SIG-M5 treated with dmso at 0.1 percent for 504 hours (cell line): Measurements from ENCODE around the gene GNAL.
A peak's percentile ranks its signal among the peaks of the same experiment; 100 is the strongest.
"Not testable (repeated sequence)": the region's sequence is repeated elsewhere in the genome, so short reads cannot be mapped to it uniquely, and the experiment has no call there.

Experiments
- DNase-seq: peaks from one replicate; lab custom pipeline; 2025; ENCODE audit not compliant: unreplicated experiment; lab: John Stamatoyannopoulos, UW

Gene GNAL

GRCh38 chr18:11845654-11846053 is 156.6 kb downstream of the GNAL start:
- no peak for DNase-seq

- no peak for DNase-seq
Observed at GRCh38 chr18:11847811-11848210, 158.7 kb downstream of the GNAL start.

GRCh38 chr18:11849279-11849678 is 160.2 kb downstream of the GNAL start:
- DNase-seq: no peak

- peak; percentile 62 for DNase-seq
Observed at GRCh38 chr18:11849841-11850634, 161.0 kb downstream of the GNAL start.

GRCh38 chr18:11850821-11851145 is 161.7 kb downstream of the GNAL start:
- DNase-seq: peak; percentile 19

- peak; percentile 95 for DNase-seq
Observed at GRCh38 chr18:11851146-11851805, 162.2 kb downstream of the GNAL start, which contains the start of gene CHMP1B. CHMP1B (plus strand) TSS chr18:11851413; CDS start chr18:11851512, 99 bp downstream.

- peak; percentile 48 for DNase-seq
Observed at GRCh38 chr18:11851806-11852337, 162.8 kb downstream of the GNAL start.

- DNase-seq: not testable (repeated sequence)
Observed at GRCh38 chr18:11854554-11854953, 165.5 kb downstream of the GNAL start.

- DNase-seq: no peak
Observed at GRCh38 chr18:11857177-11857887, 168.3 kb downstream of the GNAL start.

GRCh38 chr18:11859282-11859830 is 170.3 kb downstream of the GNAL start:
- no peak for DNase-seq

GRCh38 chr18:11859903-11860407 is 170.9 kb downstream of the GNAL start:
- no peak for DNase-seq

- no peak for DNase-seq
Observed at GRCh38 chr18:11860594-11861450, 171.8 kb downstream of the GNAL start.

- DNase-seq: no peak
Observed at GRCh38 chr18:11861583-11862288, 172.7 kb downstream of the GNAL start.

GRCh38 chr18:11862468-11863137 is 173.5 kb downstream of the GNAL start:
- no peak for DNase-seq

- no peak for DNase-seq
Observed at GRCh38 chr18:11864471-11864870, 175.4 kb downstream of the GNAL start.

- DNase-seq: no peak
Observed at GRCh38 chr18:11865071-11865470, 176.0 kb downstream of the GNAL start.

GRCh38 chr18:11866329-11866728 is 177.3 kb downstream of the GNAL start:
- DNase-seq: no peak

GRCh38 chr18:11866764-11867163 is 177.7 kb downstream of the GNAL start:
- no peak for DNase-seq

- no peak for DNase-seq
Observed at GRCh38 chr18:11868230-11868629, 179.2 kb downstream of the GNAL start.
